ENCODE data around the gene COX20. TPM values are rescaled to one million over a fixed set of nuclear protein-coding genes. Genes with fewer than 3 reads are reported as not detected.
A peak's percentile ranks its signal among the peaks of the same experiment; 100 is the strongest.

COX20 gene
- total and polyA plus RNA-seq, 2 donors from 2014 or later: 45.4 to 171 TPM

GRCh38 chr1:244844155-244845121 is 9.0 kb downstream of the COX20 start:
- no peak for FAIRE-seq
- intact Hi-C loops (cut with DNase I): no loop called here
- H3K27ac ChIP-seq (ENCODE audit: low read depth in 2 of 2, low read length in 2 of 2): no peak overlapping the region
- H3K9me3 ChIP-seq (ENCODE audit: control insufficient read depth in 2 of 3, insufficient read depth in 1 of 3, low read length in 3 of 3): no peaks in the 10 kb centered on the region
- no peak overlapping the region for H3K4me3 ChIP-seq (ENCODE audit: low read length in 3 of 3)
- TF ChIP-seq, protein P1, sequence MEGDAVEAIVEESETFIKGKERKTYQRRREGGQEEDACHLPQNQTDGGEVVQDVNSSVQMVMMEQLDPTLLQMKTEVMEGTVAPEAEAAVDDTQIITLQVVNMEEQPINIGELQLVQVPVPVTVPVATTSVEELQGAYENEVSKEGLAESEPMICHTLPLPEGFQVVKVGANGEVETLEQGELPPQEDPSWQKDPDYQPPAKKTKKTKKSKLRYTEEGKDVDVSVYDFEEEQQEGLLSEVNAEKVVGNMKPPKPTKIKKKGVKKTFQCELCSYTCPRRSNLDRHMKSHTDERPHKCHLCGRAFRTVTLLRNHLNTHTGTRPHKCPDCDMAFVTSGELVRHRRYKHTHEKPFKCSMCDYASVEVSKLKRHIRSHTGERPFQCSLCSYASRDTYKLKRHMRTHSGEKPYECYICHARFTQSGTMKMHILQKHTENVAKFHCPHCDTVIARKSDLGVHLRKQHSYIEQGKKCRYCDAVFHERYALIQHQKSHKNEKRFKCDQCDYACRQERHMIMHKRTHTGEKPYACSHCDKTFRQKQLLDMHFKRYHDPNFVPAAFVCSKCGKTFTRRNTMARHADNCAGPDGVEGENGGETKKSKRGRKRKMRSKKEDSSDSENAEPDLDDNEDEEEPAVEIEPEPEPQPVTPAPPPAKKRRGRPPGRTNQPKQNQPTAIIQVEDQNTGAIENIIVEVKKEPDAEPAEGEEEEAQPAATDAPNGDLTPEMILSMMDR (IDR thresholded peaks at IDR 0.05; ENCODE audit: borderline replicate concordance, extremely low read depth, insufficient read depth): no peak
- no peaks in the 10 kb centered on the region for H3K27me3 ChIP-seq (ENCODE audit: control insufficient read depth, insufficient read depth, low read length)
- peaks cover 5 to 34% (median 13%) of the 10 kb centered on the region in 3 donors for H3K36me3 ChIP-seq (ENCODE audit: control insufficient read depth in 2 of 3, insufficient read depth in 3 of 3, low read length in 3 of 3)
- peak in 1 of 5 donors; percentile 36 for DNase-seq
- H3K9ac ChIP-seq (ENCODE audit: low read length in 3 of 3): no peak overlapping the region
- H3K4me1 ChIP-seq (ENCODE audit: control insufficient read depth in 2 of 3, insufficient read depth in 2 of 3, low read depth in 1 of 3, low read length in 3 of 3): peaks cover 3 to 11% (median 7%) of the 10 kb centered on the region in 3 donors

DNA sequence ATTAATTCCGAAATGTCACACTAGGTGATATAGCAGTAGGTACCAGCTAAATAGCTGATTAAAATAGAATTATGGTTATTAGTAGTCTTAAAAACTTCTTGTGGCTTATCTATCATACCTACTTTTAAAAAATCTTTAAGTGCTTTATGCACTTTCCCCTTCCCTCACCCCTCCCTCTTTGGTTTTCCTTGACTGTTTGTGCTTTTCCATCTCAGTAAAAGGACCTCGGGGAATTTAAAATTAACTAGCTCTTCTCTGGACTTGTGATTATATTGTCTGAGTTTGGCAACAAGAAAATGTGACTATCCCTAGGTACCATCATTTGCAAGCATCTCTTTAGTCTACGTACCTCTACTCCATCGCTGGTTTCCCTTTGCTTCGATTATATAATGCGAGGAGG is 11.2 kb downstream of the COX20 start:
- no peak overlapping the region for H3K27ac ChIP-seq (ENCODE audit: low read depth in 2 of 2, low read length in 2 of 2)
- H3K4me1 ChIP-seq (ENCODE audit: control insufficient read depth in 2 of 3, insufficient read depth in 2 of 3, low read depth in 1 of 3, low read length in 3 of 3): peaks cover 0 to 5% (median under 1%) of the 10 kb centered on the region in 3 donors
- TF ChIP-seq, protein P1 (IDR thresholded peaks at IDR 0.05; ENCODE audit: borderline replicate concordance, extremely low read depth, insufficient read depth): no peak
- H3K36me3 ChIP-seq (ENCODE audit: control insufficient read depth in 2 of 3, insufficient read depth in 3 of 3, low read length in 3 of 3): peaks cover 5 to 31% (median 13%) of the 10 kb centered on the region in 3 donors
- H3K4me3 ChIP-seq (ENCODE audit: low read length in 3 of 3): no peak overlapping the region
- no peak overlapping the region for H3K9ac ChIP-seq (ENCODE audit: low read length in 3 of 3)
- DNase-seq (no peak), FAIRE-seq (no peak)
- no peaks in the 10 kb centered on the region for H3K27me3 ChIP-seq (ENCODE audit: control insufficient read depth, insufficient read depth, low read length)
- H3K9me3 ChIP-seq (ENCODE audit: control insufficient read depth in 2 of 3, insufficient read depth in 1 of 3, low read length in 3 of 3): no peaks in the 10 kb centered on the region
- intact Hi-C loops (cut with DNase I): no loop called here

DNA sequence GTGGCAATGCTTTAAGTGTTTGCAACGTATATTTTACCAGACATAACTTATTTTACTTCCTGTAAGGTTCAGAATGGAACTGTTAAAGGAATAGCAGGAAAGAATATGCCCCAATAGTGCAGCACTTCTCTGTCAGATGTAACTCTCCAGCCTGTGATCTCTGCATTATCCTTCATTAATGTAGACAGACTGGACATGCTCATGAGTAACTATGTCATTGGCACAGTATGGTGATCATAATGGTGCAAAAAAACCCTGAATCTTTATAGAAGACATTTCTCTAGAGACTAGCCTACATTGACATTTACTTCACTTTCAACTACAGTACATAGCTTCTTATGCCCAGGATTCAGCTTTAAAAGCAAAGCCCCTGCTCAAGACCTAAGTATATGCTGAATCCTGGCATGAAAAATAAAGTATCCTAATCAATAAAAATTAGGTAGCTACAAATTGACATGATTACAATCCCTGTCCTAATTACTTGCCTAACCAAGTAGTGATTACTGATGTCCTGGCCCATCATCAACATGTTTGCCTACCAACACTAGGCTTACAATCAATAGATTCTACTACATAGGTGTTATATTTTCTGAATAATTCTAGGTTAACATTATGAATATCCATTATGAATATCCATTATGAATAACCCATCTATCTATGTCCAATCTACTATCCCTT is 13.9 kb downstream of the COX20 start:
- H3K4me1 ChIP-seq (ENCODE audit: control insufficient read depth in 2 of 3, insufficient read depth in 2 of 3, low read depth in 1 of 3, low read length in 3 of 3): peaks cover 0 to 5% (median 0%) of the 10 kb centered on the region in 3 donors
- H3K27me3 ChIP-seq (ENCODE audit: control insufficient read depth, insufficient read depth, low read length): no peaks in the 10 kb centered on the region
- H3K4me3 ChIP-seq (ENCODE audit: low read length in 3 of 3): no peak overlapping the region
- DNase-seq (no peak), FAIRE-seq (no peak)
- peak overlapping the region in 1 of 3 donors; percentile 15 for H3K9ac ChIP-seq (ENCODE audit: low read length in 3 of 3)
- TF ChIP-seq, protein P1 (IDR thresholded peaks at IDR 0.05; ENCODE audit: borderline replicate concordance, extremely low read depth, insufficient read depth): no peak
- H3K27ac ChIP-seq (ENCODE audit: low read depth in 2 of 2, low read length in 2 of 2): peak overlapping the region in 1 of 2 donors; percentile 5
- peaks cover 9 to 29% (median 13%) of the 10 kb centered on the region in 3 donors for H3K36me3 ChIP-seq (ENCODE audit: control insufficient read depth in 2 of 3, insufficient read depth in 3 of 3, low read length in 3 of 3)
- intact Hi-C loops (cut with DNase I): no loop called here
- no peaks in the 10 kb centered on the region for H3K9me3 ChIP-seq (ENCODE audit: control insufficient read depth in 2 of 3, insufficient read depth in 1 of 3, low read length in 3 of 3)

Measured in kidney (tissue), 14 donors.